ENCODE data around the gene EML1.

Gene EML1

DNA sequence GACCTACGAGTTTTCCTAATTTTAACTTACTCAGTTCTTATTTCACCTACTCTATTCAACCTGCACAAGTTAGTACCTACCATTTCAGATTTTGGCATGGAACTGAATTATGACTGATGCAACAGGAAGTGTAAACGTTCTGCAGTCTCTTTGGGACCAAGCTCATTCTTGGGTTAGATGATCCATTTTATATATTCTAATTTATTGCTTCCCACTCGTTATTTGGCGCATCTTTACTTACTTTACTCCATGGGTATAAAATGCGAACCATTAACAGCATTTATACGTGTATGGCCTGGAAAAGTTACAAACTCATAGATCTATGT lies 1.0 kb upstream of the EML1 start:
- DNase-seq (no peak), ATAC-seq (replicated peaks) (no peak)
- peak overlapping the region; percentile 74 to 76 for H3K4me3 Mint-ChIP-seq
- no peaks in the 10 kb centered on the region for H3K9me3 Mint-ChIP-seq
- H3K27me3 Mint-ChIP-seq, result peaks cover 7 to 15% of the 10 kb centered on the region in 2 donors
- H3K27ac Mint-ChIP-seq, result peak overlapping the region; percentile 5 to 63
- peaks cover 3 to 7% of the 10 kb centered on the region in 2 donors for H3K4me1 Mint-ChIP-seq (ENCODE audit: low read depth in 2 of 2)
- H3K36me3 Mint-ChIP-seq (ENCODE audit: insufficient read depth), result peaks cover 12% of the 10 kb centered on the region

DNA sequence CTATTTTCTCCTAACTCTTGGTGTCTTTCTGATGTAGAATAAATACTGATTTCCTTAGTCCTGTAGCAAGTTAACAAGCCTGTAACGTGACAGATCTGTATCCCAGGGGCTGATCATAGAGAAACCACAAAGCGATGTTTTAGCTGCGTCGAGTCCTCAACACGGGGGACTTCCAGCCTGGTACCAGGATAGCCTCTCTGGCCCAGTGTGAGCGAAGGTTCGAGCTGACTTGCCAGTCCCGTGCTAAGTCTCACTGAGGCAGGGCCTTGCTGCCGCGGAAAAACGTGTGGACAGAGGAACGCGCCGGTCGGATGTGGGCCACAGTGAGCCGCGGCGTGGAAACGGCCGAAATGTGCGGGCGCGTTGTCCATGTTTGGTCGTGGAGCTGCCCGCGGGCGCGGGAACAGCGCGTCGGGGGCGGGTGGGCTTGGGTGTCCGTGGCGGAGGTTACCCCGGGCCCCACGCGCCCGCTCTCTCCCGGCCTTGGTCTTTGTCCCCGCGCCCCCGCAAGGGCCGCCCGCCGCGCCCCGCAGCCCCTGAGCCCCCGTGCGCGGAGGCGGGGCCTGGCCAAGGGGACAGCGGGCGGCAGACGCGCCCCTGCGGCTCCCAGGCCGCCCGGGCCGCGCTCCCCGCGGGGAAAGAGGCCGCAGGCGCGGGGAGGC lies 531 bp upstream of the EML1 start:
- no peak for ATAC-seq (replicated peaks)
- H3K9me3 Mint-ChIP-seq, result no peaks in the 10 kb centered on the region
- peaks cover 10 to 19% of the 10 kb centered on the region in 2 donors for H3K27me3 Mint-ChIP-seq
- peaks cover 3 to 7% of the 10 kb centered on the region in 2 donors for H3K4me1 Mint-ChIP-seq (ENCODE audit: low read depth in 2 of 2)
- H3K36me3 Mint-ChIP-seq (ENCODE audit: insufficient read depth), result peaks cover 12% of the 10 kb centered on the region
- DNase-seq, result no peak
- H3K4me3 Mint-ChIP-seq, result peak overlapping the region; percentile 74 to 76
- peak overlapping the region; percentile 5 to 63 for H3K27ac Mint-ChIP-seq

DNA sequence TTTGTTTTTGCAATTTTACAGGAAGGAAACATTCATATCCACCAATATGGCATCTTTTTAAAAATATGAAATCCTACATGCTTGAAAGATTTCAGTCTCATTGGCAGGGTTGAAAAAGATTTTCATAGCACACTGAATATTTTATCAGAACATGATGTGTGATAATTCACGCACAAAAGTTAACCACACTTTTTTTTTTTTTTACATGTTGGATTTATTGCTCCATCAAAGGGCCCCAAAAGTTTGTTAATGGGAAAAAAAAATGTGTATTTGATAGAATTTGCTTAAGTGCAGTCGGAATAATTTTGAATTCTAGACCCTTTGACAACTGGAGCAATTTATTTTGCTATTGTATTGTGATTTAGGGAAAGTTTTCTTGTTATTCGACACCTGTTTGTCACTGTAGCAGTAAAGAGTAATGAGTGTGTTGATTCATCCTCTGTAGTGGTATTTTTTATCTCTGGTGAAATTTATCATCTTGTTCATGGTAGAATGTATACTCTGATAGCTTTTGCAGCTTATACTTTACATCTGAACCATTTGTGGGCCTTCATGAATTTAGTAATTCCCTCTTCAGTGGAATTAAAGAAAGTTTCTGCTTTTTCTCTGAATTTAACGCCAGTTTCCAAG lies 1.1 kb downstream of the EML1 start:
- no peak overlapping the region for H3K27ac Mint-ChIP-seq
- peaks cover 3 to 7% of the 10 kb centered on the region in 2 donors for H3K4me1 Mint-ChIP-seq (ENCODE audit: low read depth in 2 of 2)
- peaks cover 10 to 27% of the 10 kb centered on the region in 2 donors for H3K27me3 Mint-ChIP-seq
- H3K36me3 Mint-ChIP-seq (ENCODE audit: insufficient read depth), result peaks cover 12% of the 10 kb centered on the region
- no peaks in the 10 kb centered on the region for H3K9me3 Mint-ChIP-seq
- ATAC-seq (replicated peaks) (no peak), DNase-seq (no peak)
- peak overlapping the region; percentile 49 to 68 for H3K4me3 Mint-ChIP-seq

DNA sequence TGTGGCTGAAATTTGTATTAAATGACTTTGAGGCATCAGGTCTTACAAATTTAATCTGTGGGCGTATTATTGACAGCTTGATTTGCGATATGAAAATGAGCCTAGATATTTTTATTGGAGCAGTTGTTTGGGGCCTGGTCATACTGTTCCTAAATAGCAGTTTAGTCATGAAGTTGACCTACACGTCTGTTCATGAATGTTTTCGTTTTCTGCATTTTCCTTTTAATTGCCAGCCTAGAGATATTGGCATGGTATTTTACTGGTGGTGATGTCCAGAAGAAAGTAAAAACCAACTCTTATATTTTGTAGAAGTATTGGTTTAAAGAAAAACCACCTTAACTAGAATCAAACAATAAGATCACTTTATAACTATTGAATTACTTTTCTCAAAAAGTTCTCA lies 1.8 kb downstream of the EML1 start:
- peaks cover 12% of the 10 kb centered on the region for H3K36me3 Mint-ChIP-seq (ENCODE audit: insufficient read depth)
- DNase-seq (no peak), ATAC-seq (replicated peaks) (no peak)
- peaks cover 3 to 4% of the 10 kb centered on the region in 2 donors for H3K4me1 Mint-ChIP-seq (ENCODE audit: low read depth in 2 of 2)
- H3K9me3 Mint-ChIP-seq, result no peaks in the 10 kb centered on the region
- no peak overlapping the region for H3K4me3 Mint-ChIP-seq
- no peak overlapping the region for H3K27ac Mint-ChIP-seq
- H3K27me3 Mint-ChIP-seq, result peaks cover 10 to 27% of the 10 kb centered on the region in 2 donors

DNA sequence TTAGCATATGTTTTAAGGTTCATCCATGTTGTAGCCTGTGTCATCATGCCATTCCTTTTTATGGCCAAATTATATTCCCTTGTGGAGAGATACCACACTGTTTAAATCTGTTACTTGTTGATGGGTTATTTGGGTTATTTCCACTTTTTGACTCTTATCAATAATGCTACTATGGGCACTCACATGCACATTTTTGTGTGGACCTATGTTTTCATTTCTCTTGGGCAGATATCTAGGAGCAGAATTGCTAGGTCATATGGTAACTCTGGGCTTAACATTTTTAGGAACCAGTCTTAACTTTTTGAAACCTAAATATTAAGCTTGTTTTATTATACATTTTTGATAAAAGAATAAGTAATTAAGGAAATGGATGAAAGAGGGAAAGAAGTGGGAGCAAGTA lies 4.0 kb downstream of the EML1 start:
- peaks cover 28 to 43% of the 10 kb centered on the region in 2 donors for H3K27me3 Mint-ChIP-seq
- H3K36me3 Mint-ChIP-seq (ENCODE audit: insufficient read depth), result peaks cover 12% of the 10 kb centered on the region
- no peak overlapping the region for H3K27ac Mint-ChIP-seq
- ATAC-seq (replicated peaks), result no peak
- peaks cover 0 to 4% of the 10 kb centered on the region in 2 donors for H3K4me1 Mint-ChIP-seq (ENCODE audit: low read depth in 2 of 2)
- no peak overlapping the region for H3K4me3 Mint-ChIP-seq
- H3K9me3 Mint-ChIP-seq, result no peaks in the 10 kb centered on the region
- DNase-seq, result no peak

DNA sequence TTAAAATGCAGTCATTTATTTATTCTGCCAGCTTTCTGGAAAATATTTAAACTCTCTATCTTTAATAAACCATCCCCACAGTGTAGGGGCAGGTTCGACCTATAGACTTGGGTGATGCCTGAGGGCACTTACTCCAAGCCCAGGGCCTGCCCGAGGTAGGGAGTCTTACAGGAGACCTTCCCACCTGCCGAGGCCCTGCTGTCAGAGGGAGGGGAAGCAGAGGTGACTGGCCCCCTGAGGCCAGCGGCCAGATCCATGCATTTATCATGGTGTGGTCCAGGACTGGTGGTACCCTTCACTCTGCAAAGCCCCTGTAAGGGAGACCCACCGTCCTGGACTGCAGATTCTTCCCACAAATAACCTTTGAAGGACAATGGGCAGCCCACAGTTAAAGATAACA lies 7.6 kb downstream of the EML1 start:
- Mint-ChIP-seq H3K4me1 (ENCODE audit: low read depth in 2 of 2) (no peaks in the 10 kb centered on the region), H3K9me3 (no peaks in the 10 kb centered on the region)

DNA sequence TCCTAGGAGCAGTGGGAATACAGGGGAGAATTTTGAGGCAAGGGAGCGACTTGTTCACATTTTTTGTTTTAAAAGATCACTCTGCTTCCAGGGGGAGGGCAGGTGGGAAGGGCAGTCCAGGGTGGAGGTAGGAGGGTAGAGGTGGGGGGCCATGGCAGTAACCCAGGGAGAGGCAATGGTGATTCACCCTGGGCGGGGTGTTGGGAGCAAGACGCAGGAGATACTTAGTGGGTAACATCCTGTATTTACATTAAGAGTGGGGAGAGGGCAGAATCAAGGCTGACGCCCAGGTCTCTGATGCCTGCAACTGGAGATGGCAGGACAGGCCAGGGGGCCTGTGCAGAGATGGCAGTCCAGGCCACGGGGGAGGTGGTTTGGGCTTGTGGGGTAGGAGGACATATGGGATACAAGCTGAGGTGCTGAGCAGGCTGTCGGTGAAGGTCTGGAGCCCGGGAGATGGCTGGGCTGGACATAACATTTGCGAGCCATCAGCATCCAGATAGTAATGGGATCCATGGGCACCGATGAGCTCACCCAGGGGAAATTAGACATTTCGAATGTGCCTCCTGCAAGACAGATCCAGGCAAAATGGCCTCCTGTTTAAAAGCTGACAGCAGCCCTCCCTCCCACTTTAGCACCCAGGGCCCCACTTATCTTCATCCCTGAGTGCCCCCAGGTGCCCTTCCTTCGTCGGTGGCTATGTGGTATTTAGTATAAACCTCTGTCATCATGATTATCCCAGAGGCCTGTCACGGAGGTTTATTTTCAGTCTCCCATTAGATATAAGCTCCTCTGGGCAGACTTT lies 9.3 kb downstream of the EML1 start:
- no peak for ATAC-seq (replicated peaks)
- H3K9me3 Mint-ChIP-seq, result no peaks in the 10 kb centered on the region
- H3K27me3 Mint-ChIP-seq, result peaks cover 55 to 61% of the 10 kb centered on the region in 2 donors
- H3K4me1 Mint-ChIP-seq (ENCODE audit: low read depth in 2 of 2), result no peaks in the 10 kb centered on the region
- no peak overlapping the region for H3K27ac Mint-ChIP-seq
- no peaks in the 10 kb centered on the region for H3K36me3 Mint-ChIP-seq (ENCODE audit: insufficient read depth)
- no peak overlapping the region for H3K4me3 Mint-ChIP-seq
- DNase-seq, result no peak

More for the DNA sequence above, 7.6 kb downstream of the EML1 start:
- DNase-seq (no peak), ATAC-seq (replicated peaks) (no peak)
- Mint-ChIP-seq H3K27ac (no peak overlapping the region), H3K36me3 (ENCODE audit: insufficient read depth) (no peaks in the 10 kb centered on the region), H3K27me3 (peaks cover 54 to 68% of the 10 kb centered on the region in 2 donors), H3K4me3 (no peak overlapping the region)

DNA sequence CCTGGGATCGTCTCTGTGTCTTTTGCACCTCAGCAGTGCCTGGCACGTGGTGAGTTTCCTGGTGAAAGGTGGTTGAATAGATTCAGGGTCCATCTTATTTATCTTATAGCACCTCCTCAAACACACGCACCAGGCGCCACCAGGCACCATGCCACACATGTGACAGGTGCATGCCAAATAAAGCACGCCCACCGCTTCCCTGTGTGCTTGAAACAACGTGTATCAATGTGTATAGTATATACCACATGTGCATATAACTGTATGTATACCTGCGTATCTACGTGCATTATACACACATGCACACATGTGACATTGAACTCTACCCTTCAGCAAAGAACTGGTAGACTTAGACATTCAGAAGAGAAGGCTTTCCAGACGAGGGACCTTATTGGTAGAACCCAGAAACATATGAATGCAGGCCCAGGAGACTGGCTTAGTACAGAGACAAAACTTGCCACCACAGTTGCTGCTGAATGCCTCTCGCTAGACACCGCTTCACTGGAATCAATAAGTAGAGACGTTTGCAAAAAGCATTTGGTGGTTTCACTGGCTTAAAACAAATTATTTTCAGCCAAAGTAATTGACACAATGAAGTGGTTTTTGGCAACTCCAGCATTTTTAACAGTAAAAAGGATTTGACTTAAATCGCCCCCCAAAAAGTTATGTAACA lies 10.0 kb downstream of the EML1 start:
- H3K4me1 Mint-ChIP-seq (ENCODE audit: low read depth in 2 of 2), result no peaks in the 10 kb centered on the region
- H3K9me3 Mint-ChIP-seq, result no peaks in the 10 kb centered on the region
- no peaks in the 10 kb centered on the region for H3K36me3 Mint-ChIP-seq (ENCODE audit: insufficient read depth)
- ATAC-seq (replicated peaks) (no peak), DNase-seq (no peak)
- peaks cover 56 to 68% of the 10 kb centered on the region in 2 donors for H3K27me3 Mint-ChIP-seq
- no peak overlapping the region for H3K27ac Mint-ChIP-seq
- H3K4me3 Mint-ChIP-seq, result no peak overlapping the region

DNA sequence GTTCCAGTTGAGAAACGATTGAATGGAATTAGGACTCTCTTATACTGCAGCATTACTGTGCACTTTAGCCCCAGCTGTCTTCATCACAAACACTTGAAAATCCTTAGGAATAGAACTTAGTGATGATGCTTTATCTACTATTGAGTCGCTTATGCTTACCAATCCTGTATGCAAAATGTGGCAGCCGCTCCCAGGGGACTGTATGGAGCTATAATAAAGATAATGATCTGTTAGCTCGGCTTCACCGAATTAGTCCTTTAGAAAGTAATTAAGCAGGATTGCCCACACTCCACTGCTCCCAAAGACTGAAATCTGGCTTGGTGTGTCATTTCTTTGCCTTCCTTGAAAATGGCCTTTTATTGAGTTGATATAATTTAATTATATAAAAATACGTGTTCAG lies 10.6 kb downstream of the EML1 start:
- H3K27ac Mint-ChIP-seq, result no peak overlapping the region
- no peaks in the 10 kb centered on the region for H3K9me3 Mint-ChIP-seq
- no peak overlapping the region for H3K4me3 Mint-ChIP-seq
- H3K36me3 Mint-ChIP-seq (ENCODE audit: insufficient read depth), result no peaks in the 10 kb centered on the region
- H3K4me1 Mint-ChIP-seq (ENCODE audit: low read depth in 2 of 2), result no peaks in the 10 kb centered on the region
- H3K27me3 Mint-ChIP-seq, result peaks cover 55 to 74% of the 10 kb centered on the region in 2 donors
- no peak for ATAC-seq (replicated peaks)
- DNase-seq, result no peak

DNA sequence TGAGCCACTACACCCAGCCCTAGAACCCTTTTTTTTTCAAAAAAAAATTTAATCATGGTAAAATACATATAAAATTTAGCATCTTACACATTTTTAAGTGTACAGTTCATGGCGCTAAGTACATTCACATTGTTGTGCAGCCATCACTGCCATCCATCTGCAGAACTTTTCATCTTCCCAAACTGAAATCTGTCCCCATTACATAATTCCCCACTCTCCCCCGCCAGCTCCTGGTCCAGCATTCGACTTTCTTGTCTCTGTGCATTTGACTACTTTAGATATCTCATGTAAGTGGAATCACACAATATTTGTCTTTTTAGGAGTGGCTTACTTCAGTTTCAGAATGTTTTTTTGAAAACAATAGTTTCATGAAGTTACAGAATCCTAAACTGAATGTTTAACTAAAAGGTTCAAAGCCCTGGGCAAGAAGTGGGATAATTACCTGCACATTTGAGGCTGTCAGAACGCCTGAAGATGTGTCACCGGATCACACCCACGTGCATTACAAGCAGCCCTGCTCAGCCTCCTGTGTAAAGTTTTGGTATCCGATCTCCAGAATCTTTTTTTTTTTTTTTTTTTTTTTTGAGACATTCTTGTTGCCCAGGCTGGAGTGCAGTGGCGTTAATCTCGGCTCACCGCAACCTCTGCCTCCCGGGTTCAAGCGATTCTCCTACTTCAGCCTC lies 12.7 kb downstream of the EML1 start:
- H3K27ac Mint-ChIP-seq, result no peak overlapping the region
- DNase-seq (no peak), ATAC-seq (replicated peaks) (no peak)
- no peak overlapping the region for H3K4me3 Mint-ChIP-seq
- H3K9me3 Mint-ChIP-seq, result no peaks in the 10 kb centered on the region
- H3K36me3 Mint-ChIP-seq (ENCODE audit: insufficient read depth), result no peaks in the 10 kb centered on the region
- H3K27me3 Mint-ChIP-seq, result peaks cover 68 to 89% of the 10 kb centered on the region in 2 donors
- no peaks in the 10 kb centered on the region for H3K4me1 Mint-ChIP-seq (ENCODE audit: low read depth in 2 of 2)

DNA sequence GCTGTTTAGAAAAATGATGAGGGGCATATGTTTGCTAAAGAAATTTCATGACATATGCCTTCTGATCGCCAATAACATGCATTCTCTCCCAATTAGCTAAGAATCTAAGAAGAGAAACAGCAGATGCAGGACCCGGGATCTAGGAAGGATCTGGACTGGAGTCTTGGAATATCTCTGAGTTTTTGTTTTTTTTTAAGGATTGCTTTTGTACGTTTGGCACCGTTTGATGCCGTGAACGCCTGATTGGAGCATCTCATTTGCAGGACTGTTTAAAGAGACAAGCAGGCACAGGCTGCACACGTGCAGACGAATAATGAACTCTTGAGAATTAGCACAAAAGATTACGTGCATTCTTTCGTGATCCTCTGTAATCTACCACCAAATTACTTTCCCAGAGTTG lies 13.6 kb downstream of the EML1 start:
- Mint-ChIP-seq H3K36me3 (ENCODE audit: insufficient read depth) (no peaks in the 10 kb centered on the region), H3K27me3 (peaks cover 64 to 89% of the 10 kb centered on the region in 2 donors), H3K27ac (no peak overlapping the region), H3K9me3 (no peaks in the 10 kb centered on the region), H3K4me1 (ENCODE audit: low read depth in 2 of 2) (no peaks in the 10 kb centered on the region), H3K4me3 (no peak overlapping the region)
- ATAC-seq (replicated peaks) (no peak), DNase-seq (no peak)

DNA sequence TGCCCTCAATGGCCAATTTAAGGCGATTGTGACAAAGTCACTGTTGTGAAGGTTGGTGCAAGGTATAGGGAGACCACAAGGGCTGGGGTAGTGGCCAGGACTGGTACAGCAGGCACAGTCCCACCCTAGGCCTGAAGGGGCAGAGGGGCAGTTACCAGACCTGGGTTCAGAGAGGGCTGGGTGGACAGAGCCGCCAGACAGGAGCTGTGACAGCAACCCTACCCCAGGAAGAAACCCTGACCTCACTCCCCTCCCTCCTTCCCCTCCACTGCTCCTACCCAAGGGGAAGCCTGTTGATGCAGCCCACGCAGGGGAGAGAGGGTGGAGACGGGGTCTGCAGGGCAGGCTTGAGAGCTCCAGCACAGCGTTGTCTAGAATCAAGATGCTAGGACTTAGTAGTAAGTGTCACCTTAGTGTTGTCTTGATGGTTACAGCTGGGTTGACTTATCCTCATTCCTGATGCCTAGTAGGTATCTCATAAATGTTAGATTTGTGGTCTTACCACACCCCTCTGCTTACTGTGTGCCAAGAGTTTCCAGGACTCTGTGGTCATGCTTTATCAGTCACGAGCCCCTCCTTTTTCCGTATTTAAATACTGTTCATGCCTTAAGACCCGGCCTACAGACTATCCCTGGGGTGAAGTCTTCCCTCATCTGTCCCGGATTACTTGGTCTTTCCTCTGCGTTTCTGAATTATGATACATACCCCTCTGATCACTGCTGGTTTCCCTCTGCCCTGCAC lies 14.4 kb downstream of the EML1 start:
- Mint-ChIP-seq H3K27me3 (peaks cover 64 to 89% of the 10 kb centered on the region in 2 donors), H3K4me1 (ENCODE audit: low read depth in 2 of 2) (no peaks in the 10 kb centered on the region), H3K4me3 (no peak overlapping the region), H3K27ac (no peak overlapping the region), H3K9me3 (no peaks in the 10 kb centered on the region), H3K36me3 (ENCODE audit: insufficient read depth) (no peaks in the 10 kb centered on the region)
- DNase-seq (no peak), ATAC-seq (replicated peaks) (no peak)
